ENCODE measurements around the gene PDZRN3.

PDZRN3 gene

DNA sequence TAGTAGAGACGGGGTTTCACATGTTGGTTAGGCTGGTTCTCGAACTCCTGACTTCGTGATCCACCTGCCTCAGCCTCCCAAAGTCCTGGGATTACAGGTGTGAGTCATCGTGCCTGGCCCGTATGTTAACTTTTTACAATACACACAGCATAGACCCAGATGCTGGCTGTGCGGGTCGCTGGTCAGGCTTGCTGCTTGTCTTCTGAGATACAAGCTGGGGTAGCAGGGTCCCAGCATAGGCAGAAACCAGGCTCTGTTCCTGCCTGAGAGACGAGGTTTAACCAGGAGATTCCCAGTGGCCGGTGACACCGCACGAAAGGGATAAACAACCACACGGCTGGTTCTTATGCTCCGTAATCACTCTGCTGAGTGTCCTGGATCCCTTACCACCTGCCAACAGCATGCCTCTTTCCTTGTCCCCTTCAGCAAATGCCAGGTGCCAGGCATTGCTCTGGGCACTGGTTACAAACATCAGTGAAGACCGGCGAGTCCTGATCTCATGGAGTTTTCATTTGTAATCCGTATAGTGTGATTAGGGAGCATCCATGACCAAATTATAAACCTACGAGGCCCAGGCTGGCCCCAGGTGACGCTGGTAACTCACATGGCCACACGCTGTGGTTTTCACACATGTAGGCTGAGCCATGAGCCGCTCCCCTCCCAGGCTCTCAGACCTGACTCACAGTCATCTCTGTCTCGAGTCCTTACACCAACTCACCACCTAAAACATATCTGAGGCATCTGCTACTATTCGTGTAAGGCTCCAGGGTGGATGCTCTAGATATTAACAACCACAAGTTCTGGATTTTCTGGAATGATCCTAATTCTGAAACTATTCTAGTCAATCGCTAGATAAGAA is 125.7 kb downstream of the PDZRN3 start:
- DNase-seq (no peak), ATAC-seq (no peak)

DNA sequence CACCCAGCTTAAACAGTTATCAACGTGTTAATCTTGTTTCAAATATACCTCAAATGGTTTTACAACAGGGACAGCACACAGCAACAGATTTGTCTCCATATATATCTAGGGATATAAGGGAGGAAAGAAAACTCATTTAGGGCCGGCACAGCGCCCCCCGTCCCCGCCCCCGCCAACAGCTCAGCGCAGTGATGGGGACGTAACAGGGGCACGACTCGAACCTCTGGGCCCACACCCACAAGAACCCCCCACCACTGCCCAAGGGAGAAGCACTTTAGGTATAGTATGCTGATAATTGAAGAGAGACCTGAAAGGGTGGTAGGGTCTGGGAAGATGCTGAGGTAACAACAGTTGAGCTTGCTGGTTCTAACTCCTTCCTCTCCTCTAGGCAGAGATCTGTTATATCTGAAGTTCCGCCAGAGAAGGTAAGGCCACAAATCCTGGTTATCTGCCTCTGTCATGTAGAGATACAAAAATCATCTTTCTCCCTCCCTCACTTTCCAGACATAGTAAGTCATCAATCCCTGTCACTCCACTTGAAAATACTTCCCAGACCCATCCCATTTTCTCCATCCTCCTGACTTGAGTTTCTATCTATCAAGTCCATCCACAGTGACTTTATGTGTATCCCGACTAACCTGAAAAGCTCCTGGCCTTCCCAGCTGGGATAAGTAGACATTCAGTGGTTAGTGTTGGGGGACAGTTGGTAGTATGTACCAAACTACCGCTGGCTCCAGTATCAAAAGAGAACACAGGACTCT is 126.9 kb downstream of the PDZRN3 start:
- H3K4me1 Mint-ChIP-seq = no peaks in the 10 kb centered on the region
- DNase-seq (no peak), ATAC-seq (no peak)
- H3K27ac Mint-ChIP-seq = no peak overlapping the region
- H3K27me3 Mint-ChIP-seq = peaks cover 16% of the 10 kb centered on the region
- no peaks in the 10 kb centered on the region for H3K36me3 Mint-ChIP-seq (ENCODE audit: low read depth)
- no peak overlapping the region for H3K4me3 Mint-ChIP-seq
- H3K9me3 Mint-ChIP-seq = no peaks in the 10 kb centered on the region

More for the DNA sequence above, 125.7 kb downstream of the PDZRN3 start:
- H3K36me3 Mint-ChIP-seq (ENCODE audit: low read depth) = no peaks in the 10 kb centered on the region
- no peak overlapping the region for H3K27ac Mint-ChIP-seq
- H3K4me3 Mint-ChIP-seq = no peak overlapping the region
- H3K9me3 Mint-ChIP-seq = no peaks in the 10 kb centered on the region
- H3K27me3 Mint-ChIP-seq = peaks cover 16% of the 10 kb centered on the region
- H3K4me1 Mint-ChIP-seq = no peaks in the 10 kb centered on the region

DNA sequence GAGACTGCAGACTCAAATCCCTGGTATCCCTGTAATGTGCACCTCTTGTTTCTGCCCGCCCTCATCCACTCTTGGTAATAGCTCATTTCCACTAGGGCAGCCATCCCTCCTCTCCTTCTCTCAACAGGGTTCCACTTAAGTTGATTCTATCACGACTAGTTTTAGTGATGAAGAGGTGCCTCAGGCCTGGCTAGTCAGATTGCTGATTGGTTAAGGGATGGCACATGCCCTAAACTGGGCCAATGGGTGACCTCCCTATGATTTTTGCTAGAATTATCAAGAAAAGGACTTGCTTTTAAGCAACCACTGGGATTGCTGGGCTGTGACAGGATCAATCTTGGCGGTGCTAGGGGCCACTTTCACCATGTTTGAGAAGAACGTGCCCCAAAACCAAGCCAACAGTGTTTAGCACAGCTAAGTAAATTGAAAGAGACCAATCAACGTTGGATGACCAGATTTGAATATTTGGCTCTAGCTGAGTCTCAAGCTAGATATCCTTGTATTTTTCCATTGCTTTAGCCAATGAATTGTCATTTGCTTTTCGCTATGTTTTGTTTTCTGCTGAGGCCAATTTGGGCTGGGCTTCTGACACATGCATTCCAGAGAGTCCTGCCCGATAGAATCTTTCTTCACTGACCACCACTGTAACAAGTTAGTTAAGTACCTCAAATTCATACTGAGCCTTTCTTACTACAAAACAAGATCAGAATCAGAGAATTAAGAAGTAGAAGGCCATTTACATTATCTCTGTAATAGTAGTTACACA is 131.0 kb downstream of the PDZRN3 start:
- ATAC-seq (no peak), DNase-seq (no peak)
- Mint-ChIP-seq H3K27me3 (peaks cover 9% of the 10 kb centered on the region), H3K9me3 (no peaks in the 10 kb centered on the region), H3K4me1 (no peaks in the 10 kb centered on the region), H3K27ac (no peak overlapping the region), H3K36me3 (ENCODE audit: low read depth) (no peaks in the 10 kb centered on the region), H3K4me3 (no peak overlapping the region)

DNA sequence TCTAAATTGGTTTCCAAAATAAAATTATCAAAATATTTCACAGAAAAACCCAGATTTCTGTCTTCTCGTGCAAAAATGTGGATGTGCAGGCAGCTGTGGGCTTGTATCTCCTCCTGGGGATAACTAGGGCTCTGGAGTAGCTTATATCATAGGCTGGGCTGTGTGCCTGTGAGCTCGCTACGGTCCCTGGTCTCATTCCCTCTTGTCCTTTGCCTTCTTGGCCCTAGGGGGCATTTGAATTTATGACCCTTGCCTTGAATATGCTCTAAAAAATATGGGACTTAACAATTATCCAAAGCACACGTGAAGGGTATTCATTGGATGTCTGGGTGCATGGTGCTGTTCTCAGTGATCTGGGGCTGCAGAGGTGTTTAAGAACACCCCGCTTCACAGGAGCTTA is 132.6 kb downstream of the PDZRN3 start:
- Mint-ChIP-seq H3K4me3 (no peak overlapping the region), H3K27me3 (peaks cover 9% of the 10 kb centered on the region), H3K4me1 (no peaks in the 10 kb centered on the region), H3K9me3 (no peaks in the 10 kb centered on the region), H3K27ac (no peak overlapping the region), H3K36me3 (ENCODE audit: low read depth) (no peaks in the 10 kb centered on the region)
- DNase-seq (no peak), ATAC-seq (no peak)

DNA sequence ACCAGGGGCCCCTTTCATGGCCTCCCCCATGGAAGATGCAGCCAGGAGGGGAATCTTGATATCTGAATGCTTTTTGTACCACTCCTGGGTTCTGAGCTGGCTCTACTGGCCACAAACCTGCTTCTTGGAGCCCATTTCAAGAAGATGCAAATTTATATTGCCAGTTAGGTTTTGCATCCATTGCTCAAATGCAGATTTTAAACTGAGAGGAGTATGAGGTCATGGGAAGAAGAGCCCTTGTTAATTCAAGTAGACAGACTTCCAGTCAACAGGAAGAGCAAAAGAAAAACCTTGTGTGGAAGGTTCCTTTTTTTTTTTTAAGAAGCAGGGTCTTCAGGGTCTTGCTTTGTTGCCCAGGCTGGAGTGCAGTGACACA is 133.5 kb downstream of the PDZRN3 start:
- peaks cover 9% of the 10 kb centered on the region for H3K27me3 Mint-ChIP-seq
- H3K9me3 Mint-ChIP-seq = no peaks in the 10 kb centered on the region
- no peaks in the 10 kb centered on the region for H3K4me1 Mint-ChIP-seq
- H3K4me3 Mint-ChIP-seq = no peak overlapping the region
- ATAC-seq (no peak), DNase-seq (no peak)
- H3K27ac Mint-ChIP-seq = no peak overlapping the region
- no peaks in the 10 kb centered on the region for H3K36me3 Mint-ChIP-seq (ENCODE audit: low read depth)

DNA sequence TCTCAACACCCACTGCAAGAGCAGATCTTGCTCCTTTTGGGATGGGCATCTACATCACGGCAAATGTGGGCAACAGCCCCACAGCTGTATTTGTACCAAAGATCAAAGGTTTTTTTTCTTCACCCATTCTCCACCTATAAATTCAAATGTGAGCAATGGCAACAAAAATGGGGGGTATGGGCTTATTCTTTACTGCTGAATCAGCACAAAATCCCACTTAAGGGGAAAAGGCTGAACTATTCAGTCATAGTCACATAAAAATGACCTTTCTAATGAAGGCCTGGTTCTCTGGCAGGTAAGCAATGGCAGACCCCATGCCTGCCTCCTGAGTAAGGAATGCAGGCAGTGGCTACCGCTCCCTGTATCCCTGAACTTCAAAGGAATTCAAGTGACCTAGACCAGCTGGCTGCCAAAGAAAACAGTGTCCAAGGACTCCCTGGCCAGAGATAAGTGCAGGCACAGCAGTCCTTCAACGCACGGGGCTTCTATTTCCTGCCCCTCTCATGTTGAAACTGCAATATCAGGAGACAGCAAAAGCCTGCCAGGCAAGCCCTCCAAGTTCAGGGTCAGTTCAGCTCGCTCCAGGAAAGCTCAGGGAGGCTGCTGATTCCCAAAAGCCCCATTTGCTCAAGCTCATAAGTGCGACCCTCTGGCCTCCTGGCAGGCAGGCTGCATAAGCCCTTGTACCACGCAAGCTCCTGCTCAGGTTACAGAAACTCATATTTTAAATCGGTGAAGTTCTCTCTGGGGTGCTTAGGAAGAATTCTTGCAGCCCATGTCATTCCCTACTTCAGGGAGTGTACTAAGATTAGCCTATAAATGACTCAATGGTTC is 134.1 kb downstream of the PDZRN3 start:
- H3K4me3 Mint-ChIP-seq = no peak overlapping the region
- peaks cover 9% of the 10 kb centered on the region for H3K27me3 Mint-ChIP-seq
- H3K27ac Mint-ChIP-seq = no peak overlapping the region
- ATAC-seq (no peak), DNase-seq (no peak)
- H3K36me3 Mint-ChIP-seq (ENCODE audit: low read depth) = no peaks in the 10 kb centered on the region
- no peaks in the 10 kb centered on the region for H3K4me1 Mint-ChIP-seq
- no peaks in the 10 kb centered on the region for H3K9me3 Mint-ChIP-seq

DNA sequence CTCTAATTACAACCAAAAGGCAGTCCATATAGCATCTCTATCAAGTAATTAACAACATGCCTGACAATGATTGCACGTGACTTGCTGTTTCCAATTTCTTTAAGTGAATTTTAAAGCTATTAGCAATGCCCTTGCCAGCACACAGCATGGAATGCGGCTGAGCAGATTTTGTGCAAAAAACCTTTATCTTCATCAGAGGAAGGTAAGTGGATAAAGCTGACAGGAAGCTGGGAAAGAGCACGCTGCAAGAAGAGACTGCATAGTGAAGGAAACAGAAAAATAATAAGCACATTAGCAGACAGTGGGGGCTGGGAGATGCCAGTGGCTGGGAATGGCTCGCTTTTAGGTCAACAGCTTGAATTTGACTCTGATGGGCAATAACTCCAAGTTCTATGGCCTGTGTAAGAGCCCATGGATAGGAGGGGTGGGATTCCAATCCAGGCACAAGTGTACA is 138.8 kb downstream of the PDZRN3 start:
- Mint-ChIP-seq H3K36me3 (ENCODE audit: low read depth) (no peaks in the 10 kb centered on the region), H3K4me1 (no peaks in the 10 kb centered on the region), H3K4me3 (no peak overlapping the region), H3K27me3 (peaks cover 4% of the 10 kb centered on the region), H3K27ac (no peak overlapping the region), H3K9me3 (no peaks in the 10 kb centered on the region)
- no peak for ATAC-seq
- no peak for DNase-seq

DNA sequence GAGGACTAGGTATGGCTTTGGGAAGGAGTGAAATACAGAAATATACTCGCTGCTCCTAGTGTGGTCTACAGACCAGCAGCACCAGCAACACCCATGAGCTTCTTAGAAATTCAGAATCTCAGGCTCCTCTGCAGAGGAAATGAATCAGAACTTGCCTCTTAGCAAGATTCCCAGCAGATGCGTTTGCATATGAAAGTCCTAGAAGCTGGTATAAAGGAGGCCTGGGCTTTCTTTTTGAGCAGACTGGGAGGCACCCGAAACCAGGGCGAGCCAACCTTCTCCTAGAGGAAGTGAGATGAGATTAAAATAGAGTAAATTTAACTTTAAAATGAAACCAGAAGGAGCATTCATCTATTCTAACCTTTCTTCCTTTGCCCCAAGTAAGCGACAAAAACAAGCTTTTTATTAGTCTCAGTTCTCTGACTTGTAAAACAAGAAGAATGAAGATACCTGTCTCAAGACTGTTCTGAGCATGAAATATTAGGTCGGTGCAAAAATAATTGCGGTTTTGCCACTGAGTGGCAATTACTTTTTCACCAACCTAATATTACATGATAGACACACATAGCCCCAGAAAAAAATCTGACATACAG is 140.0 kb downstream of the PDZRN3 start:
- Mint-ChIP-seq H3K27me3 (peaks cover 8% of the 10 kb centered on the region), H3K27ac (no peak overlapping the region), H3K9me3 (no peaks in the 10 kb centered on the region), H3K36me3 (ENCODE audit: low read depth) (no peaks in the 10 kb centered on the region), H3K4me1 (no peaks in the 10 kb centered on the region), H3K4me3 (no peak overlapping the region)
- DNase-seq (no peak), ATAC-seq (no peak)

DNA sequence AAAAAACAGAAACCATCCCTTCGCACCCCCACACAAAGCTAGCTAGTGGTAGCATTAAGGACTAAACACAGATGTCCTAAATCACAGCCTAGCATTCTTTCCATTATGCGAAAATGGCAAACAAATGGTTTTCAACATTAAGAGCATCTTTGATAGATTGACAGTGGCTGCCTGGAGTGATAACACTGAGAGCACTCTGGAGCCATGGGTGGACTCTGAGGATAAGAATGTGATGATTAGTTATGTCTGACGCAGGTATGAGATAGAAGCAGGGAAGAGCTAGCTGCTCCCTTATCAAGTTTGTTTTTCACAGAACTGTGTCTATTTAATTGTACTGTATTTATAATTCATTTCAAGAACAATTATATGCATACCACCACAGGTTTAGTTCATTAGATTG is 142.9 kb downstream of the PDZRN3 start:
- Mint-ChIP-seq H3K9me3 (peaks cover 5% of the 10 kb centered on the region), H3K4me1 (no peaks in the 10 kb centered on the region), H3K4me3 (no peak overlapping the region), H3K27me3 (peaks cover 9% of the 10 kb centered on the region), H3K27ac (no peak overlapping the region), H3K36me3 (ENCODE audit: low read depth) (no peaks in the 10 kb centered on the region)
- ATAC-seq (no peak), DNase-seq (no peak)

DNA sequence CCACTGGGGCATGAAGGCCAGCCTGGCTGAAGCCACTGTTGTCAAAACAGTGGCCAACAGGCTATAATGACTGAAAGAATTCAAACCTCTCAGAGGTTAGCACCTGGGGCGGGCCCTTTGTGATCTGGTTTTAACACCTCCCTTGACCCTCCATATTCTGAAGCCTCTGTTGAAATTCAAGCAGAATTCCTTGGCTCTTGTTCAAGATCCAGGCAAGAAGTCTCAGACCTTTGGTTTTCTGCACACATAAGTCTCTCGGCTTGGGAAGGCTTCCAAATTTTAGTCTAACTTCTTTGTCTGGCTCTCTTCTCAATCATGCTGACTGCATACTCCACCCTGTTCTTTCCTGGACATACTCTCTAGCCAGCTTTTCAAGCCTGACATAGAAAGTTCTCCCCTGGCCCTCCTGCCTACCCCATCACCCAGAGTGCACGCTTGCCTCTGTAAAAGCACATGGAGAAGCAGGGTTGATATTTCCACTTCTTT is 144.5 kb downstream of the PDZRN3 start:
- no peak for DNase-seq
- ATAC-seq = no peak
- Mint-ChIP-seq H3K36me3 (ENCODE audit: low read depth) (no peaks in the 10 kb centered on the region), H3K27me3 (peaks cover 10% of the 10 kb centered on the region), H3K4me1 (no peaks in the 10 kb centered on the region), H3K27ac (no peak overlapping the region), H3K4me3 (no peak overlapping the region), H3K9me3 (peaks cover 9% of the 10 kb centered on the region)

DNA sequence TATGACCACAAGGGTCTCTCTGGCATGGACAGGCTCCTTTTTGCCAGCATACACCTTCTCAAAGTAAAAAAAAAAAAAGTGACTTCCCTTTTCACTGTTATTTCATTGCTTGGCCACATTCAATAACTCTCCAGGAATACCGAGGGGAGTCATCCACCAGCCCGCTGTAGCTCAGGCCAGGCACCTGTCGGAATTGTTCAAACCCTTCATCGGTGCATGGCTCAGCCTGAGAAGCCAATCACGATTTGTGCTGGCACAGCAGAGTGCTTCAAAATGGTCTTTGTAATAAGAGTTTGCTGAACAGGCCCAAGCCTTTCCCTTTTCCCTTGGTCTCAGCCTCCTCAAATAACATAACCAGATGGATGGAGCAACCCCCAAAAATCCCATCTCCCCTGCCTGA is 145.4 kb downstream of the PDZRN3 start:
- Mint-ChIP-seq H3K4me1 (no peaks in the 10 kb centered on the region), H3K27me3 (peaks cover 17% of the 10 kb centered on the region), H3K27ac (no peak overlapping the region), H3K9me3 (peaks cover 9% of the 10 kb centered on the region), H3K4me3 (no peak overlapping the region), H3K36me3 (ENCODE audit: low read depth) (no peaks in the 10 kb centered on the region)
- no peak for DNase-seq
- ATAC-seq = no peak

DNA sequence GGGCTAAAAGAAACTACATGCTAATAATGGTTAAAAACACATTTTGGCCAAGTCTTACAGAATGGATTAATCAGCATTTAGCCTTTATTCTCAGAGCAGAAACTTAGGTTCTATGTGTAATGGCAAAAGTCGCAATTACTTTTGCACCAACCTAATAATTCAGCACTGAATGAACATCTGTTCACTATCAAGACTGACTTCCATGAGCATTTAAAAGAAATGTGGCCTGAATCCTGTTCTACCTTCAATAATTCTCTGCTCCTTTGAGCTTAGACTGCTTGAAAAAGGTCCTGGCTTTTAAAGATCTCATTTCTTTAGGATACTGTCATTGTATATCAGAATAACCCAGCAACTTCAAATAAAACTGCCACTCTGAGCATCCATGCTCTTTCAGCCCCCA is 145.9 kb downstream of the PDZRN3 start:
- Mint-ChIP-seq H3K36me3 (ENCODE audit: low read depth) (no peaks in the 10 kb centered on the region), H3K27me3 (peaks cover 14% of the 10 kb centered on the region), H3K9me3 (peaks cover 9% of the 10 kb centered on the region), H3K4me1 (no peaks in the 10 kb centered on the region), H3K4me3 (no peak overlapping the region), H3K27ac (no peak overlapping the region)
- ATAC-seq (no peak), DNase-seq (no peak)

DNA sequence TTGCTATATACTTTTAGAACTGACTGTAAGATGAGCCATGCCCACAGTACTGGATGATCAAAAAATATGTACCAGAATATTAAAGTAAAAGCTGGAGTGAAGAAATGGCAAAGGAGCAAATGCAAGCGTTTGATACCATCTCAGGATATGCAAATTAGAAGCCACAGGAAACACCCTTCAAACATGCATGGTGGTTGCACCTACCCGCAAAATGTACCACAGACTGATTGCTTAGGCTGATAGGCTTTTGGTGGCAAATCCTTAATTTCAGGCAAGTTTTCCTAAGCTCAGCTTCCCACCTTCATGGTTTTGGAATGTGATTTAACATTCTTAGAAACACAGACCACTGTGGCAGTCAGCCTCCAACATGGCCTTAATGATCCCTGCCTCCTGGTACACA is 149.0 kb downstream of the PDZRN3 start:
- Mint-ChIP-seq H3K27me3 (peaks cover 24% of the 10 kb centered on the region), H3K4me3 (no peak overlapping the region), H3K36me3 (ENCODE audit: low read depth) (no peaks in the 10 kb centered on the region), H3K4me1 (no peaks in the 10 kb centered on the region), H3K27ac (no peak overlapping the region), H3K9me3 (peaks cover 9% of the 10 kb centered on the region)
- ATAC-seq = no peak
- no peak for DNase-seq

Data from activated naive CD8-positive, alpha-beta T cell treated with anti-CD3 and anti-CD28 coated beads, Interleukin-2, amount 50 U/mL, for 24 hours (primary cell).